HCT116 (cell line): Measurements from ENCODE around the gene TMEM258. TPM values are rescaled to one million over a fixed set of nuclear protein-coding genes. Genes with fewer than 3 reads are reported as not detected.

ENCODE experiments used
- ATAC-seq: fragments of 200-7000 bp; cut with Tn5 transposase; 2 replicates; pipeline ENCODE4 v1.9.1; 2020; ENCODE audit warnings: mild to moderate bottlenecking, moderate library complexity
- BruUV-seq: library from RNA; stranded (reverse); fragments of 400-500 nt; replicated peaks from 2 replicates; lab custom pipeline; 2021; lab: Mats Ljungman, UMichigan
- CTCF ChIA-PET: fragments of 300-600 bp; sonication (Branson Sonifier 250); formaldehyde crosslinking; loops from one replicate; lab custom pipeline; 2021; ENCODE audit warnings: antibody characterized with exemption; lab: Charles Lee
- POLR2A ChIA-PET: fragments of 300-600, 350-600 bp; sonication (Branson Sonifier 250); formaldehyde crosslinking; loops from one replicate; lab custom pipeline; 2021; ENCODE audit warnings: antibody characterized with exemption; lab: Charles Lee
- RAD21 ChIA-PET, 2 experiments: fragments of 300-600 bp; sonication (Branson Sonifier 250); formaldehyde crosslinking; loops; one replicate each; lab custom pipeline; 2023; ENCODE audit warnings: low total read pairs in 2 of 2; ENCODE audit not compliant: uncharacterized antibody in 2 of 2, unreplicated experiment in 2 of 2, low non-redundant PET in 1 of 2; lab: Charles Lee
- DNase-seq: peaks from one replicate; pipeline ENCODE4 v3.0.0-alpha.2; 2010; ENCODE audit warnings: low read depth, low spot score
- H2AFZ ChIP-seq: fragments of 200-600 bp; shearing (Covaris generic), sonication (generic); 2 replicates; pipeline ENCODE4 v1.6.1; 2017; ENCODE audit warnings: low read depth, mixed run types, mixed read lengths, antibody characterized with exemption, low read length; ENCODE audit not compliant: poor library complexity, severe bottlenecking
- H3K27ac ChIP-seq: 2 replicates; pipeline ENCODE4 v1.5.1; 2012; ENCODE audit warnings: low read depth, low read length
- H3K27me3 ChIP-seq: fragments of 200-600 bp; sonication (generic); 2 replicates; pipeline ENCODE4 v1.6.1; 2016; ENCODE audit warnings: mixed run types, low read length, mixed read lengths; ENCODE audit not compliant: insufficient read depth
- H3K36me3 ChIP-seq, 2 experiments: fragments of 200-500 bp in 1 of 2; fragments of 200-600 bp in 1 of 2; sonication (Bioruptor generic) in 1 of 2; sonication (generic) in 1 of 2; 2 replicates each; pipeline versions ENCODE4 v1.5.1 to v1.6.1; 2014 to 2016; ENCODE audit warnings: low read length in 2 of 2, inconsistent platforms in 1 of 2, mixed read lengths in 1 of 2, mixed run types in 1 of 2; ENCODE audit not compliant: insufficient read depth in 2 of 2, control insufficient read depth in 1 of 2
- H3K4me1 ChIP-seq, 2 experiments: fragments of 200-600 bp in 1 of 2; sonication (generic) in 1 of 2; 2 replicates each; pipeline versions ENCODE4 v1.5.1 to v1.6.1; 2012 to 2017; ENCODE audit warnings: low read length in 2 of 2, inconsistent platforms in 1 of 2, mild to moderate bottlenecking in 1 of 2, mixed read lengths in 1 of 2, mixed run types in 1 of 2, moderate library complexity in 1 of 2; ENCODE audit not compliant: insufficient read depth in 2 of 2, control insufficient read depth in 1 of 2
- H3K4me2 ChIP-seq: fragments of 200-600 bp; sonication (generic); 2 replicates; pipeline ENCODE4 v1.6.1; 2017; ENCODE audit warnings: mixed run types, low read length, mixed read lengths
- H3K4me3 ChIP-seq, 2 experiments: fragments of 200-600 bp in 1 of 2; sonication (generic) in 1 of 2; replicated peaks in 1 of 2; 2 replicates each; pipeline ENCODE4 v1.5.1; 2011 to 2016; ENCODE audit warnings: low read length in 2 of 2, control low read depth in 1 of 2, low read depth in 1 of 2, mild to moderate bottlenecking in 1 of 2, mixed read lengths in 1 of 2, mixed run types in 1 of 2
- H3K79me2 ChIP-seq: fragments of 200-600 bp; sonication (generic); 2 replicates; pipeline ENCODE4 v1.6.1; 2017; ENCODE audit warnings: mild to moderate bottlenecking, mixed run types, low read length, moderate library complexity, mixed read lengths; ENCODE audit not compliant: insufficient read depth
- H3K9ac ChIP-seq: fragments of 200-600 bp; sonication (generic); 2 replicates; pipeline ENCODE4 v1.6.1; 2016; ENCODE audit warnings: low read length, mixed read lengths
- H3K9me2 ChIP-seq: fragments of 200-600 bp; sonication (generic), shearing (Covaris generic); 2 replicates; pipeline ENCODE4 v1.6.1; 2017; ENCODE audit warnings: mixed run types, mild to moderate bottlenecking, moderate library complexity; ENCODE audit not compliant: insufficient read depth
- H3K9me3 ChIP-seq, 2 experiments: fragments of 200-500 bp in 1 of 2; fragments of 200-600 bp in 1 of 2; sonication (Bioruptor generic) in 1 of 2; sonication (generic) in 1 of 2; 2 replicates each; pipeline ENCODE4 v1.6.1; 2014 to 2017; ENCODE audit warnings: low read length in 2 of 2, mixed read lengths in 2 of 2, inconsistent platforms in 1 of 2, low read depth in 1 of 2, mild to moderate bottlenecking in 1 of 2, mixed run types in 1 of 2, moderate library complexity in 1 of 2; ENCODE audit not compliant: control insufficient read depth in 1 of 2, insufficient read depth in 1 of 2
- H4K20me1 ChIP-seq: fragments of 200-600 bp; sonication (generic), shearing (Covaris generic); 2 replicates; pipeline ENCODE4 v1.6.1; 2017; ENCODE audit warnings: mixed run types, mild to moderate bottlenecking, moderate library complexity; ENCODE audit not compliant: insufficient read depth
- ATF3 ChIP-seq: IDR thresholded peaks from 2 replicates; pipeline ENCODE4 v1.6.1; 2012
- CEBPB ChIP-seq: IDR thresholded peaks from 2 replicates; pipeline ENCODE4 v1.6.1; 2012; ENCODE audit warnings: low read depth
- ELF1 ChIP-seq: IDR thresholded peaks from 2 replicates; pipeline ENCODE4 v1.6.1; 2012; ENCODE audit warnings: low read depth, borderline replicate concordance
- POLR2A ChIP-seq: IDR thresholded peaks from 2 replicates; pipeline ENCODE4 v1.7.0; 2011; ENCODE audit warnings: borderline replicate concordance; ENCODE audit not compliant: insufficient read depth, insufficient read length; ENCODE audit errors: extremely low read depth
- POLR2AphosphoS5 ChIP-seq: IDR thresholded peaks from 2 replicates; pipeline ENCODE4 v1.6.1; 2011; ENCODE audit warnings: mild to moderate bottlenecking, low read depth, low read length, moderate library complexity
- REST ChIP-seq: IDR thresholded peaks from 2 replicates; pipeline ENCODE4 v1.6.1; 2012; ENCODE audit warnings: low read depth
- SIN3A ChIP-seq: IDR thresholded peaks from 2 replicates; pipeline ENCODE4 v1.6.1; 2012; ENCODE audit warnings: low read depth
- SP1 ChIP-seq: IDR thresholded peaks from 2 replicates; pipeline ENCODE4 v1.6.1; 2012; ENCODE audit warnings: low read depth
- SRF ChIP-seq: IDR thresholded peaks from 2 replicates; pipeline ENCODE4 v1.6.1; 2012; ENCODE audit warnings: low read depth
- ZFX ChIP-seq: fragments of 450-650 bp; IDR thresholded peaks from 2 replicates; pipeline ENCODE4 v1.6.1; 2017
- intact Hi-C: fragments of 100-400 bp; cut with micrococcal nuclease; formaldehyde crosslinking; loops from 2 replicates; pipeline ENCODE4 v1.10.0; 2022
- total RNA-seq: library from RNA; stranded (reverse); gene quantifications from one replicate; pipeline ENCODE4 v1.2.1, GENCODE V29; 2021; ENCODE audit not compliant: unreplicated experiment
- TF ChIP-seq, protein P1 (sequence below): IDR thresholded peaks from 2 replicates; pipeline ENCODE4 v1.6.1; 2011; ENCODE audit warnings: mild to moderate bottlenecking, low read length, moderate library complexity; ENCODE audit not compliant: insufficient replicate concordance; ENCODE audit errors: extremely low read depth

The TMEM258 gene
- total RNA-seq, 1 experiment from 2014 or later: 160 TPM

- POLR2A ChIA-PET: interaction anchor here (1.0 kb wide), 1 partner anchor 35 kb away, joined by 3 read pairs; no protein-coding TSS in a partner anchor
- H3K79me2 ChIP-seq: peaks cover 71% of the 10 kb centered on the region; the same call in 1 of the 2 replicates
- ATAC-seq: no peak
Observed at GRCh38 chr11:61757213-61757862, 35.1 kb downstream of the TMEM258 start.

More at GRCh38 chr11:61757213-61757862, 35.1 kb downstream of the TMEM258 start:
- Histone ChIP-seq H3K4me1 (peaks cover 40 to 85% of the 10 kb centered on the region in 2 experiments), H3K27me3 (no peaks in the 10 kb centered on the region), H3K9ac (peak overlapping the region; percentile 60), H3K36me3 (no peaks in the 10 kb centered on the region), H3K4me2 (peak overlapping the region; percentile 99), H2AFZ (no peak overlapping the region), H4K20me1 (no peaks in the 10 kb centered on the region), H3K9me2 (no peaks in the 10 kb centered on the region), H3K9me3 (no peaks in the 10 kb centered on the region), H3K4me3 (peak overlapping the region; percentile 44 to 54), H3K27ac (peak overlapping the region; percentile 84)
- RAD21 ChIA-PET: no interaction called here
- no peak for DNase-seq
- TF ChIP-seq SIN3A: no peak
- no peak for TF ChIP-seq CEBPB
- TF ChIP-seq, protein P1, sequence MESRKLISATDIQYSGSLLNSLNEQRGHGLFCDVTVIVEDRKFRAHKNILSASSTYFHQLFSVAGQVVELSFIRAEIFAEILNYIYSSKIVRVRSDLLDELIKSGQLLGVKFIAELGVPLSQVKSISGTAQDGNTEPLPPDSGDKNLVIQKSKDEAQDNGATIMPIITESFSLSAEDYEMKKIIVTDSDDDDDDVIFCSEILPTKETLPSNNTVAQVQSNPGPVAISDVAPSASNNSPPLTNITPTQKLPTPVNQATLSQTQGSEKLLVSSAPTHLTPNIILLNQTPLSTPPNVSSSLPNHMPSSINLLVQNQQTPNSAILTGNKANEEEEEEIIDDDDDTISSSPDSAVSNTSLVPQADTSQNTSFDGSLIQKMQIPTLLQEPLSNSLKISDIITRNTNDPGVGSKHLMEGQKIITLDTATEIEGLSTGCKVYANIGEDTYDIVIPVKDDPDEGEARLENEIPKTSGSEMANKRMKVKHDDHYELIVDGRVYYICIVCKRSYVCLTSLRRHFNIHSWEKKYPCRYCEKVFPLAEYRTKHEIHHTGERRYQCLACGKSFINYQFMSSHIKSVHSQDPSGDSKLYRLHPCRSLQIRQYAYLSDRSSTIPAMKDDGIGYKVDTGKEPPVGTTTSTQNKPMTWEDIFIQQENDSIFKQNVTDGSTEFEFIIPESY: no peak
- TF ChIP-seq POLR2AphosphoS5: no peak
- TF ChIP-seq ZFX: no peak
- TF ChIP-seq SRF: no peak
- no peak for TF ChIP-seq POLR2A
- no peak for TF ChIP-seq ATF3
- no peak for TF ChIP-seq ELF1
- TF ChIP-seq REST: no peak
- no peak for TF ChIP-seq SP1
- TSS peak; percentile 51 for BruUV-seq
- intact Hi-C loops: no loop called here
- CTCF ChIA-PET: interaction anchor here (0.9 to 2.8 kb wide), 4 partner anchors 10 to 351 kb away, joined by 3 to 15 read pairs (median 3); no protein-coding TSS in a partner anchor
